H1 (cell line): ENCODE data around the gene ATP9B. TPM values are rescaled to one million over a fixed set of nuclear protein-coding genes. Genes with fewer than 3 reads are reported as not detected.
A peak's percentile ranks its signal among the peaks of the same experiment; 100 is the strongest.

Source experiments
- CTCF ChIA-PET: fragments of 300-600 bp; sonication (Branson Sonifier 250); formaldehyde crosslinking; loops from one replicate; lab custom pipeline; 2021; ENCODE audit not compliant: partially characterized antibody; lab: Charles Lee
- POLR2A ChIA-PET: fragments of 300-600 bp; sonication (Branson Sonifier 250); formaldehyde crosslinking; loops from one replicate; lab custom pipeline; 2021; ENCODE audit warnings: inconsistent platforms; ENCODE audit not compliant: partially characterized antibody; lab: Charles Lee
- DNase-seq, 2 experiments: peaks; one replicate each; pipeline versions ENCODE4 v3.0.0 to v3.0.0-alpha.2; 2010 to 2022; ENCODE audit warnings: low spot score in 2 of 2, low read depth in 1 of 2, mixed read lengths in 1 of 2
- FAIRE-seq: peaks from 2 replicates; lab custom pipeline; 2011; peaks lifted over from hg19 to GRCh38; lab: Jason Lieb, UNC
- H2AFZ ChIP-seq: 2 replicates; pipeline ENCODE4 v1.8.1; 2012; ENCODE audit warnings: low read length, inconsistent platforms
- H2AK5ac ChIP-seq: 2 replicates; pipeline ENCODE4 v1.6.1; 2013; ENCODE audit warnings: low read depth, low read length
- H2BK120ac ChIP-seq: replicated peaks from 2 replicates; pipeline ENCODE3; 2013; ENCODE audit warnings: low read depth, low read length, inconsistent platforms
- H2BK12ac ChIP-seq: 2 replicates; pipeline ENCODE4 v1.6.1; 2013; ENCODE audit warnings: low read depth, low read length
- H2BK15ac ChIP-seq: 2 replicates; pipeline ENCODE4 v1.6.1; 2013; ENCODE audit warnings: low read length
- H2BK20ac ChIP-seq: 2 replicates; pipeline ENCODE4 v1.6.1; 2013; ENCODE audit warnings: low read length
- H2BK5ac ChIP-seq: 2 replicates; pipeline ENCODE4 v1.6.1; 2013; ENCODE audit warnings: low read depth, low read length
- H3K14ac ChIP-seq: 2 replicates; pipeline ENCODE4 v1.6.1; 2013; ENCODE audit warnings: inconsistent platforms; ENCODE audit not compliant: insufficient read length
- H3K18ac ChIP-seq: 2 replicates; pipeline ENCODE4 v1.6.1; 2013; ENCODE audit warnings: low read length; ENCODE audit errors: extremely low read depth
- H3K23ac ChIP-seq: 2 replicates; pipeline ENCODE4 v1.6.1; 2013; ENCODE audit warnings: inconsistent platforms; ENCODE audit not compliant: insufficient read length
- H3K23me2 ChIP-seq: 2 replicates; pipeline ENCODE4 v1.6.1; 2013; ENCODE audit warnings: low read depth, low read length
- H3K27ac ChIP-seq: 2 replicates; pipeline ENCODE4 v1.6.1; 2011; ENCODE audit warnings: low read depth, low read length, inconsistent platforms
- H3K27me3 ChIP-seq, 4 experiments: replicated peaks in 1 of 4; 1 replicate in 1 of 4; 2 replicates in 3 of 4; pipeline versions ENCODE4 v1.6.1 to v1.8.1; 2011 to 2013; ENCODE audit warnings: low read length in 3 of 4, mild to moderate bottlenecking in 3 of 4, inconsistent platforms in 2 of 4, mixed read lengths in 2 of 4, moderate library complexity in 1 of 4; ENCODE audit not compliant: control insufficient read depth in 3 of 4, insufficient read depth in 3 of 4; ENCODE audit errors: extremely low read depth in 1 of 4
- H3K36me3 ChIP-seq, 4 experiments: 2 replicates each; pipeline versions ENCODE4 v1.6.1 to v1.8.1; 2011 to 2013; ENCODE audit warnings: mild to moderate bottlenecking in 4 of 4, low read length in 3 of 4, moderate library complexity in 2 of 4, control low read depth in 1 of 4, inconsistent platforms in 1 of 4; ENCODE audit not compliant: insufficient read depth in 4 of 4, control insufficient read depth in 2 of 4
- H3K4ac ChIP-seq: replicated peaks from 2 replicates; pipeline ENCODE3; 2013; ENCODE audit warnings: low read length, low read depth, mixed read lengths, inconsistent platforms; ENCODE audit not compliant: insufficient read length
- H3K4me1 ChIP-seq, 4 experiments: replicated peaks in 1 of 4; 1 replicate in 1 of 4; 2 replicates in 3 of 4; pipeline versions ENCODE4 v1.6.1 to v1.8.1; 2011 to 2013; ENCODE audit warnings: low read length in 3 of 4, inconsistent platforms in 2 of 4, mixed read lengths in 1 of 4; ENCODE audit not compliant: insufficient read depth in 4 of 4, control insufficient read depth in 3 of 4
- H3K4me2 ChIP-seq, 2 experiments: 2 replicates each; pipeline versions ENCODE4 v1.6.1 to v1.8.1; 2011 to 2013; ENCODE audit warnings: low read depth in 2 of 2, low read length in 2 of 2, control low read depth in 1 of 2, inconsistent platforms in 1 of 2, mild to moderate bottlenecking in 1 of 2; ENCODE audit not compliant: insufficient read depth in 1 of 2
- H3K4me3 ChIP-seq, 4 experiments: fragments of 200-600, 300-600 bp in 1 of 4; sonication (generic), shearing (Covaris generic), sonication (Bioruptor Twin) in 1 of 4; 2 replicates each; pipeline versions ENCODE4 v1.5.1 to v1.8.1; 2011 to 2016; ENCODE audit warnings: low read length in 4 of 4, low read depth in 3 of 4, control low read depth in 2 of 4, inconsistent platforms in 2 of 4, mild to moderate bottlenecking in 2 of 4, mixed read lengths in 1 of 4, moderate library complexity in 1 of 4; ENCODE audit not compliant: insufficient read depth in 2 of 4; ENCODE audit errors: extremely low read depth in 1 of 4
- H3K56ac ChIP-seq: replicated peaks from 2 replicates; pipeline ENCODE3; 2013; ENCODE audit warnings: low read depth, mild to moderate bottlenecking, mixed read lengths, low read length, inconsistent platforms; ENCODE audit not compliant: insufficient read length
- H3K79me1 ChIP-seq: 2 replicates; pipeline ENCODE4 v1.6.1; 2013; ENCODE audit warnings: low read depth, low read length, control low read depth
- H3K79me2 ChIP-seq, 2 experiments: 2 replicates each; pipeline versions ENCODE4 v1.6.1 to v1.8.1; 2012 to 2013; ENCODE audit warnings: low read length in 2 of 2, mild to moderate bottlenecking in 2 of 2, inconsistent platforms in 1 of 2; ENCODE audit not compliant: insufficient read depth in 2 of 2, control insufficient read depth in 1 of 2
- H3K9ac ChIP-seq, 4 experiments: replicated peaks in 1 of 4; 1 replicate in 1 of 4; 2 replicates in 3 of 4; pipeline versions ENCODE4 v1.6.1 to v1.8.1; 2011 to 2013; ENCODE audit warnings: low read depth in 3 of 4, low read length in 3 of 4, control low read depth in 2 of 4, mild to moderate bottlenecking in 2 of 4, moderate library complexity in 2 of 4, inconsistent platforms in 1 of 4; ENCODE audit errors: extremely low read depth in 1 of 4
- H3K9me3 ChIP-seq, 2 experiments: 2 replicates each; pipeline versions ENCODE4 v1.6.1 to v1.8.1; 2012 to 2013; ENCODE audit warnings: mild to moderate bottlenecking in 2 of 2, moderate library complexity in 2 of 2, control low read depth in 1 of 2, inconsistent platforms in 1 of 2, low read depth in 1 of 2, low read length in 1 of 2, mixed read lengths in 1 of 2; ENCODE audit not compliant: insufficient read depth in 2 of 2
- H4K20me1 ChIP-seq, 2 experiments: replicated peaks in 1 of 2; 2 replicates each; pipeline versions ENCODE3 to v1.8.1; 2011 to 2013; ENCODE audit warnings: inconsistent platforms in 2 of 2, low read length in 2 of 2, mild to moderate bottlenecking in 1 of 2; ENCODE audit not compliant: insufficient read depth in 2 of 2, control insufficient read depth in 1 of 2
- H4K5ac ChIP-seq: 2 replicates; pipeline ENCODE4 v1.6.1; 2013; ENCODE audit warnings: low read length, low read depth, mixed read lengths, inconsistent platforms; ENCODE audit not compliant: insufficient read length
- H4K8ac ChIP-seq: 2 replicates; pipeline ENCODE4 v1.8.0; 2013; ENCODE audit warnings: mild to moderate bottlenecking, moderate library complexity, low read length, inconsistent platforms; ENCODE audit not compliant: insufficient read depth; ENCODE audit errors: extremely low read depth
- H4K91ac ChIP-seq: replicated peaks from 2 replicates; pipeline ENCODE3; 2013; ENCODE audit warnings: low read length, mixed read lengths, inconsistent platforms; ENCODE audit not compliant: insufficient read length
- CTBP2 ChIP-seq: IDR thresholded peaks from 2 replicates; pipeline ENCODE4 v1.7.0; 2011; ENCODE audit warnings: borderline replicate concordance, mild to moderate bottlenecking, moderate library complexity, mixed read lengths, low read length; ENCODE audit not compliant: insufficient read depth, insufficient read length
- HDAC6 ChIP-seq: IDR thresholded peaks from one replicate; pipeline ENCODE4 v1.7.1; 2012; ENCODE audit warnings: low read depth, mild to moderate bottlenecking, inconsistent platforms, low read length, moderate library complexity
- MAX ChIP-seq: IDR thresholded peaks from 2 replicates; pipeline ENCODE4 v1.6.1; 2012; ENCODE audit warnings: inconsistent platforms
- RAD21 ChIP-seq, 2 experiments: IDR thresholded peaks in 1 of 2; conservative IDR thresholded peaks in 1 of 2; 2 replicates each; pipeline ENCODE4 v1.6.1; 2011; ENCODE audit warnings: low read depth in 2 of 2, low read length in 2 of 2, improper control_type of control experiment in 1 of 2, inconsistent platforms in 1 of 2, mild to moderate bottlenecking in 1 of 2, moderate library complexity in 1 of 2
- TCF12 ChIP-seq: IDR thresholded peaks from 2 replicates; pipeline ENCODE4 v1.6.1; 2011; ENCODE audit warnings: low read depth, mild to moderate bottlenecking, low read length
- USF2 ChIP-seq: IDR thresholded peaks from 2 replicates; pipeline ENCODE4 v1.6.1; 2011; ENCODE audit warnings: low read length, improper control_type of control experiment
- WGBS, 2 experiments: shearing (Covaris generic) in 1 of 2; methylation state at CpG; one replicate each; pipeline versions ENCODE4 v1.1.6 to v1.1.7; 2013 to 2015; ENCODE audit warnings: low lambda C conversion rate in 2 of 2, mixed read lengths in 2 of 2, inconsistent platforms in 1 of 2, low coverage in 1 of 2, missing lambda C conversion rate in 1 of 2; ENCODE audit not compliant: insufficient replicate concordance in 2 of 2, insufficient coverage in 1 of 2, insufficient read length in 1 of 2; ENCODE audit errors: extremely low coverage in 1 of 2, missing lambda C conversion rate in 1 of 2; 5-methylcytosine and 5-hydroxymethylcytosine counted together
- polyA plus RNA-seq, 7 experiments: library from polyadenylated mRNA; depleted of rRNA in 3 of 7; stranded (reverse) in 5 of 7; unstranded in 2 of 7; fragments of >200 nt in 5 of 7; fragments of 200-250 nt in 2 of 7; gene quantifications; 1 replicate in 5 of 7; 2 replicates in 1 of 7; 4 replicates in 1 of 7; pipeline versions ENCODE4 v1.2.1 to v1.2.3, GENCODE V29; 2011 to 2013; ENCODE audit warnings: missing spikeins in 2 of 7, mixed read lengths in 2 of 7
- total RNA-seq: library from RNA; stranded (reverse); fragmentation: NEBNext Ultra II Directional; extraction: Animal tissue kit (Norgen Biotek cat#: 25700); gene quantifications from 2 replicates; pipeline ENCODE4 v1.2.1, GENCODE V29; 2021
- TF ChIP-seq, protein P1 (sequence below): IDR thresholded peaks from 2 replicates; pipeline ENCODE4 v1.6.1; 2012; ENCODE audit warnings: inconsistent platforms

The ATP9B gene
- total and polyA plus RNA-seq, 2 of the 8 experiments (the other 6 are each of a cell fraction or from before 2014, with no cell fraction given) = 15.1 to 21.7 TPM

- Histone ChIP-seq H3K9ac (no peak overlapping the region), H3K9me3 (no peaks in the 10 kb centered on the region; a peak in 1 of 4 replicates), H3K27ac (no peak overlapping the region), H3K79me1 (0 out of 2 replicates have a peak, but pooled peaks cover 2% of the 10 kb centered on the region), H2BK5ac (no peak overlapping the region), H3K14ac (no peak overlapping the region), H3K23ac (no peak overlapping the region), H2BK15ac (no peak overlapping the region), H2BK12ac (peak overlapping the region; percentile 27; the same call in 1 of the 2 replicates), H2BK120ac (no peak overlapping the region), H3K56ac (no peak overlapping the region), H4K8ac (peak overlapping the region; percentile 12; the same call in 1 of the 2 replicates), H3K18ac (no peak overlapping the region), H2BK20ac (no peak overlapping the region), H2AK5ac (no peak overlapping the region), H3K36me3 (peaks cover 0 to 5% (median 0%) of the 10 kb centered on the region in 4 experiments; a peak in 1 of 8 replicates), H4K20me1 (peaks cover 0 to 5% of the 10 kb centered on the region in 2 experiments), H3K4me3 (no peak overlapping the region), H2AFZ (no peak overlapping the region), H3K27me3 (peaks cover 0 to 2% (median 0%) of the 10 kb centered on the region in 4 experiments; a peak in 3 of 7 replicates), H3K23me2 (peaks cover 10% of the 10 kb centered on the region; the same call in 1 of the 2 replicates), H4K5ac (no peak overlapping the region), H3K4me1 (peaks cover 0 to 4% (median 0%) of the 10 kb centered on the region in 4 experiments; a peak in 1 of 7 replicates), H3K4ac (no peak overlapping the region), H3K79me2 (no peaks in the 10 kb centered on the region), H3K4me2 (no peak overlapping the region), H4K91ac (no peak overlapping the region)
- ChIA-PET CTCF (interaction anchor here (0.7 kb wide), 1 partner anchor 35 kb away, joined by 3 read pairs; no protein-coding TSS in a partner anchor), POLR2A (no interaction called here)
- DNase-seq (no peak), FAIRE-seq (no peak)
- WGBS, 2 experiments = 84% methylated on average over 32 of the region's 47 CpGs; no CpG with 5 or more reads in 1 of the 2 experiments
- TF ChIP-seq, protein P1, sequence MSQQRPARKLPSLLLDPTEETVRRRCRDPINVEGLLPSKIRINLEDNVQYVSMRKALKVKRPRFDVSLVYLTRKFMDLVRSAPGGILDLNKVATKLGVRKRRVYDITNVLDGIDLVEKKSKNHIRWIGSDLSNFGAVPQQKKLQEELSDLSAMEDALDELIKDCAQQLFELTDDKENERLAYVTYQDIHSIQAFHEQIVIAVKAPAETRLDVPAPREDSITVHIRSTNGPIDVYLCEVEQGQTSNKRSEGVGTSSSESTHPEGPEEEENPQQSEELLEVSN = peak; percentile 43; the same call in 1 of the 2 replicates
- TF ChIP-seq USF2 (no peak), HDAC6 (no peak), MAX (0 out of 2 replicates have a peak, but pooled peaks have one; percentile 29), CTBP2 (no peak), RAD21 (IDR thresholded peaks at IDR 0.05 in 1 of 2, conservative IDR thresholded peaks at IDR 0.05 in 1 of 2; ENCODE audit: low read depth in 2 of 2, low read length in 2 of 2) (peak in 1 of 2 experiments; percentile 8; a peak in 1 of 4 replicates), TCF12 (no peak)
Measured at GRCh38 chr18:79411614-79412526, 342.7 kb downstream of the ATP9B start.
